HepG2 (cell line): ENCODE data around the gene CALD1. TPM values are rescaled to one million over a fixed set of nuclear protein-coding genes. Genes with fewer than 3 reads are reported as not detected.

ENCODE experiments used
- ATAC-seq: fragments of 200-7000 bp; cut with Tn5 transposase; 3 replicates; pipeline ENCODE4 v1.9.1; 2020; ENCODE audit warnings: mild to moderate bottlenecking, moderate library complexity
- BruUV-seq: library from RNA; stranded (reverse); fragments of 400-500 nt; replicated peaks from 2 replicates; lab custom pipeline; 2021; lab: Mats Ljungman, UMichigan
- CTCF ChIA-PET: fragments of 300-600 bp; formaldehyde crosslinking; extraction: SDS; loops from one replicate; lab custom pipeline; 2021; ENCODE audit warnings: low total read pairs, inconsistent platforms, low intra/inter-chr PET ratio; lab: Yijun Ruan, JAX
- POLR2A ChIA-PET: fragments of 350-600 bp; sonication (Branson Sonifier 250); formaldehyde crosslinking; loops from one replicate; lab custom pipeline; 2020; ENCODE audit warnings: antibody characterized with exemption, inconsistent platforms; lab: Yijun Ruan, JAX
- DNase-seq: peaks from one replicate; pipeline ENCODE4 v3.0.0-alpha.2; 2015; ENCODE audit warnings: low spot score
- FAIRE-seq: peaks from 3 replicates; lab custom pipeline; 2011; peaks lifted over from hg19 to GRCh38; lab: Jason Lieb, UNC
- H2AFZ ChIP-seq: one replicate; pipeline ENCODE4 v1.6.1; 2011; ENCODE audit warnings: low read length, inconsistent platforms
- H3K27ac ChIP-seq: fragments of 300-600 bp; 3 replicates; pipeline ENCODE4 v1.8.0; 2011; ENCODE audit warnings: mixed run types, mild to moderate bottlenecking, mixed read lengths, low read length, inconsistent platforms; ENCODE audit not compliant: insufficient read depth; ENCODE audit errors: extremely low read length
- H3K27me3 ChIP-seq, 2 experiments: fragments of 200-600 bp in 1 of 2; 2 replicates in 1 of 2; 3 replicates in 1 of 2; pipeline versions ENCODE4 v1.6.0 to v1.8.0; 2011; ENCODE audit warnings: low read length in 2 of 2, mild to moderate bottlenecking in 2 of 2, moderate library complexity in 2 of 2, inconsistent platforms in 1 of 2; ENCODE audit not compliant: insufficient read depth in 2 of 2, control insufficient read depth in 1 of 2
- H3K36me3 ChIP-seq, 2 experiments: fragments of 200-600 bp in 1 of 2; replicated peaks in 1 of 2; 2 replicates in 1 of 2; 3 replicates in 1 of 2; pipeline versions ENCODE4 v1.5.1 to v1.8.0; 2011; ENCODE audit warnings: low read length in 2 of 2, inconsistent platforms in 1 of 2; ENCODE audit not compliant: insufficient read depth in 2 of 2, control insufficient read depth in 1 of 2
- H3K4me1 ChIP-seq: 2 replicates; pipeline ENCODE4 v1.5.1; 2012; ENCODE audit warnings: low read length, inconsistent platforms; ENCODE audit not compliant: insufficient read depth
- H3K4me2 ChIP-seq: 2 replicates; pipeline ENCODE4 v1.6.0; 2011; ENCODE audit warnings: low read depth, low read length, inconsistent platforms
- H3K4me3 ChIP-seq, 3 experiments: fragments of 200-600 bp in 1 of 3; sonication (generic), shearing (Covaris generic) in 1 of 3; replicated peaks in 1 of 3; 2 replicates each; pipeline ENCODE4 v1.5.1; 2011 to 2016; ENCODE audit warnings: low read length in 3 of 3, inconsistent platforms in 2 of 3, low read depth in 2 of 3, mild to moderate bottlenecking in 2 of 3, control low read depth in 1 of 3, mixed read lengths in 1 of 3; ENCODE audit not compliant: insufficient read depth in 1 of 3
- H3K79me2 ChIP-seq: one replicate; pipeline ENCODE4 v1.6.1; 2011; ENCODE audit warnings: low read length, inconsistent platforms; ENCODE audit not compliant: insufficient read depth
- H3K9ac ChIP-seq: 2 replicates; pipeline ENCODE4 v1.6.0; 2011; ENCODE audit warnings: mild to moderate bottlenecking, low read depth, low read length, inconsistent platforms; ENCODE audit not compliant: insufficient read depth
- H3K9me3 ChIP-seq: 2 replicates; pipeline ENCODE4 v1.5.1; 2012; ENCODE audit warnings: mild to moderate bottlenecking, low read length
- H4K20me1 ChIP-seq: 2 replicates; pipeline ENCODE4 v1.6.0; 2011; ENCODE audit warnings: inconsistent platforms, mild to moderate bottlenecking, low read length, moderate library complexity; ENCODE audit not compliant: insufficient read depth
- PCBP2 ChIP-seq: fragments of 200-400 bp; formaldehyde crosslinking; optimal IDR thresholded peaks from 2 replicates; pipeline ENCODE3; 2018; ENCODE audit warnings: low read length, low read depth; ENCODE audit not compliant: poor library complexity, severe bottlenecking
- STAG1 ChIP-seq: sonication (generic); formaldehyde crosslinking; IDR thresholded peaks from 2 replicates; pipeline ENCODE4 v1.4.0; 2020; ENCODE audit warnings: missing genetic modification reagents
- TOPORS ChIP-seq: sonication (generic); formaldehyde crosslinking; IDR thresholded peaks from 2 replicates; pipeline ENCODE4 v1.8.0; 2023; ENCODE audit warnings: mild to moderate bottlenecking, missing genetic modification reagents
- ZBTB8A ChIP-seq: sonication (generic); formaldehyde crosslinking; IDR thresholded peaks from 2 replicates; pipeline ENCODE4 v1.4.0; 2020; ENCODE audit warnings: mild to moderate bottlenecking, low read depth, missing genetic modification reagents, borderline replicate concordance
- ZC3H4 ChIP-seq: sonication (generic); formaldehyde crosslinking; IDR thresholded peaks from 2 replicates; pipeline ENCODE4 v1.4.0; 2020; ENCODE audit warnings: missing genetic modification reagents, borderline replicate concordance
- ZNF460 ChIP-seq: sonication (generic); formaldehyde crosslinking; IDR thresholded peaks from 2 replicates; pipeline ENCODE4 v1.5.1; 2020; ENCODE audit warnings: missing genetic modification reagents, mild to moderate bottlenecking, borderline replicate concordance
- ZNF572 ChIP-seq: sonication (generic); formaldehyde crosslinking; IDR thresholded peaks from 2 replicates; pipeline ENCODE4 v1.5.1; 2020; ENCODE audit warnings: mild to moderate bottlenecking, missing genetic modification reagents
- ZNF598 ChIP-seq: sonication (generic); formaldehyde crosslinking; IDR thresholded peaks from 2 replicates; pipeline ENCODE4 v1.5.1; 2020; ENCODE audit warnings: mild to moderate bottlenecking, missing genetic modification reagents, borderline replicate concordance
- ZNF646 ChIP-seq: sonication (generic); formaldehyde crosslinking; IDR thresholded peaks from 2 replicates; pipeline ENCODE4 v1.9.0; 2021; ENCODE audit warnings: mild to moderate bottlenecking, missing genetic modification reagents
- WGBS: methylation state at CpG from one replicate; pipeline ENCODE4 v1.1.6; 2017; ENCODE audit warnings: low lambda C conversion rate; 5-methylcytosine and 5-hydroxymethylcytosine counted together
- in situ Hi-C: cut with HindIII; loops from 2 replicates; pipeline ENCODE4 v1.10.0; 2017; ENCODE audit warnings: low pct_unique_long_range_greater_than_20kb; ENCODE audit not compliant: extremely low pct_ligation_motif_present
- intact Hi-C: fragments of 100-400 bp; cut with micrococcal nuclease; formaldehyde crosslinking; loops from one replicate; pipeline ENCODE4 v1.10.0; 2022; ENCODE audit not compliant: unreplicated experiment
- polyA plus RNA-seq, 8 experiments: library from polyadenylated mRNA; depleted of rRNA in 3 of 8; stranded (reverse) in 7 of 8; unstranded in 1 of 8; fragments of >200 nt; fragmentation: Illumina TruSeq in 4 of 8; extraction: Trizol in 4 of 8; gene quantifications; 2 replicates each; pipeline versions ENCODE4 v1.2.1 to v1.2.3, GENCODE V29; 2011 to 2016; ENCODE audit warnings: low read depth in 4 of 8, missing spikeins in 1 of 8, mixed read lengths in 1 of 8; ENCODE audit not compliant: insufficient read depth in 1 of 8
- total RNA-seq, 5 experiments: library from RNA; depleted of rRNA; stranded (reverse); fragments of >200 nt; fragmentation: Illumina TruSeq; extraction: Trizol; gene quantifications; 2 replicates each; pipeline ENCODE4 v1.2.3, GENCODE V29; 2016; ENCODE audit warnings: low read depth in 1 of 5

CALD1 gene
- total and polyA plus RNA-seq, 2 of the 13 experiments (the other 11 are each of a cell fraction or from before 2014, with no cell fraction given), result 53.0 to 112 TPM

- TF ChIP-seq ZNF646 (CRISPR knock-in tag), result no peak
- no peak for TF ChIP-seq ZNF460 (CRISPR knock-in tag)
- TF ChIP-seq PCBP2, result no peak
Observed at GRCh38 chr7:134949171-134949570, 169.7 kb downstream of the CALD1 start (continued).

- H3K36me3 ChIP-seq, result peaks cover 20 to 74% of the 10 kb centered on the region in 2 experiments
- H3K4me3 ChIP-seq, result no peak overlapping the region
- WGBS, result 87% methylated on average over 9 of the region's 9 CpGs
- H4K20me1 ChIP-seq, result no peaks in the 10 kb centered on the region
- CTCF ChIA-PET, result interaction anchor here (0.7 to 1.9 kb wide), 4 partner anchors 204 to 322 kb away, joined by 3 to 14 read pairs (median 4); no protein-coding TSS in a partner anchor
- peak; percentile 16 for DNase-seq
- no peak overlapping the region for H3K9ac ChIP-seq
- intact Hi-C loops (no loop called here), in situ Hi-C loops (no loop called here)
- no TSS peak for BruUV-seq
- H2AFZ ChIP-seq, result no peak overlapping the region
- no peak overlapping the region for H3K4me2 ChIP-seq
- H3K9me3 ChIP-seq, result no peaks in the 10 kb centered on the region
- no peaks in the 10 kb centered on the region for H3K4me1 ChIP-seq
- POLR2A ChIA-PET, result no interaction called here
- no peak for FAIRE-seq
- no peak overlapping the region for H3K27ac ChIP-seq
- no peaks in the 10 kb centered on the region for H3K79me2 ChIP-seq
- H3K27me3 ChIP-seq, result no peaks in the 10 kb centered on the region
- no peak for ATAC-seq
- no peak for TF ChIP-seq ZBTB8A (CRISPR knock-in tag)
- no peak for TF ChIP-seq TOPORS
- TF ChIP-seq STAG1 (CRISPR knock-in tag), result peak; percentile 74
- TF ChIP-seq ZNF598, result no peak
- no peak for TF ChIP-seq ZNF572 (CRISPR knock-in tag)
- no peak for TF ChIP-seq ZC3H4 (CRISPR knock-in tag)
Observed at GRCh38 chr7:134954197-134955082, 175.0 kb downstream of the CALD1 start.
